ENCODE data around the gene ABCC1. TPM values are rescaled to one million over a fixed set of nuclear protein-coding genes. Genes with fewer than 3 reads are reported as not detected.

Gene ABCC1
- total RNA-seq, 1 donor from 2014 or later: 21.8 TPM

GRCh38 chr16:15975172-15975571, 25.8 kb downstream of the ABCC1 start:
- Mint-ChIP-seq H3K4me3 (ENCODE audit: unreplicated experiment) (no peak overlapping the region), H3K4me1 (ENCODE audit: unreplicated experiment) (no peaks in the 10 kb centered on the region), H3K27me3 (ENCODE audit: unreplicated experiment) (peaks cover 2% of the 10 kb centered on the region), H3K9me3 (ENCODE audit: unreplicated experiment) (peaks cover 8% of the 10 kb centered on the region), H3K36me3 (ENCODE audit: low read depth, unreplicated experiment) (peaks cover 34% of the 10 kb centered on the region), H3K27ac (ENCODE audit: unreplicated experiment) (no peak overlapping the region)
- DNase-seq (ENCODE audit: low spot score): no peak
- no peak for TF ChIP-seq CTCF (IDR thresholded peaks at IDR 0.05; ENCODE audit: unreplicated experiment)

GRCh38 chr16:15976225-15976812, 26.9 kb downstream of the ABCC1 start:
- peaks cover 13% of the 10 kb centered on the region for H3K9me3 Mint-ChIP-seq (ENCODE audit: unreplicated experiment)
- H3K27me3 Mint-ChIP-seq (ENCODE audit: unreplicated experiment): peaks cover 2% of the 10 kb centered on the region
- H3K27ac Mint-ChIP-seq (ENCODE audit: unreplicated experiment): no peak overlapping the region
- H3K4me1 Mint-ChIP-seq (ENCODE audit: unreplicated experiment): no peaks in the 10 kb centered on the region
- H3K36me3 Mint-ChIP-seq (ENCODE audit: low read depth, unreplicated experiment): peaks cover 34% of the 10 kb centered on the region
- no peak for TF ChIP-seq CTCF (IDR thresholded peaks at IDR 0.05; ENCODE audit: unreplicated experiment)
- no peak for DNase-seq (ENCODE audit: low spot score)
- no peak overlapping the region for H3K4me3 Mint-ChIP-seq (ENCODE audit: unreplicated experiment)

GRCh38 chr16:15976929-15977637, 27.7 kb downstream of the ABCC1 start:
- H3K4me1 Mint-ChIP-seq (ENCODE audit: unreplicated experiment): no peaks in the 10 kb centered on the region

GRCh38 chr16:15979801-15980200, 30.4 kb downstream of the ABCC1 start:
- Mint-ChIP-seq H3K4me3 (ENCODE audit: unreplicated experiment) (peak overlapping the region; percentile 80), H3K27me3 (ENCODE audit: unreplicated experiment) (peaks cover 4% of the 10 kb centered on the region), H3K4me1 (ENCODE audit: unreplicated experiment) (no peaks in the 10 kb centered on the region), H3K36me3 (ENCODE audit: low read depth, unreplicated experiment) (peaks cover 34% of the 10 kb centered on the region), H3K27ac (ENCODE audit: unreplicated experiment) (no peak overlapping the region), H3K9me3 (ENCODE audit: unreplicated experiment) (peaks cover 18% of the 10 kb centered on the region)
- no peak for TF ChIP-seq CTCF (IDR thresholded peaks at IDR 0.05; ENCODE audit: unreplicated experiment)
- DNase-seq (ENCODE audit: low spot score): no peak

More at GRCh38 chr16:15976929-15977637, 27.7 kb downstream of the ABCC1 start:
- H3K9me3 Mint-ChIP-seq (ENCODE audit: unreplicated experiment): peaks cover 18% of the 10 kb centered on the region
- no peak for TF ChIP-seq CTCF (IDR thresholded peaks at IDR 0.05; ENCODE audit: unreplicated experiment)
- no peak overlapping the region for H3K27ac Mint-ChIP-seq (ENCODE audit: unreplicated experiment)
- no peak for DNase-seq (ENCODE audit: low spot score)
- H3K36me3 Mint-ChIP-seq (ENCODE audit: low read depth, unreplicated experiment): peaks cover 36% of the 10 kb centered on the region
- H3K27me3 Mint-ChIP-seq (ENCODE audit: unreplicated experiment): peaks cover 4% of the 10 kb centered on the region
- no peak overlapping the region for H3K4me3 Mint-ChIP-seq (ENCODE audit: unreplicated experiment)

GRCh38 chr16:15980329-15980728, 30.9 kb downstream of the ABCC1 start:
- Mint-ChIP-seq H3K27me3 (ENCODE audit: unreplicated experiment) (peaks cover 4% of the 10 kb centered on the region), H3K9me3 (ENCODE audit: unreplicated experiment) (peaks cover 18% of the 10 kb centered on the region), H3K4me1 (ENCODE audit: unreplicated experiment) (no peaks in the 10 kb centered on the region), H3K4me3 (ENCODE audit: unreplicated experiment) (no peak overlapping the region), H3K27ac (ENCODE audit: unreplicated experiment) (no peak overlapping the region), H3K36me3 (ENCODE audit: low read depth, unreplicated experiment) (peaks cover 34% of the 10 kb centered on the region)
- no peak for TF ChIP-seq CTCF (IDR thresholded peaks at IDR 0.05; ENCODE audit: unreplicated experiment)
- DNase-seq (ENCODE audit: low spot score): no peak

All from endothelial cell (in vitro differentiated cells).